ENCODE results near the gene BMPR1A. TPM values are rescaled to one million over a fixed set of nuclear protein-coding genes. Genes with fewer than 3 reads are reported as not detected.

The BMPR1A gene
- total and polyA plus RNA-seq, 2 experiments from 2014 or later: 16.5 to 41.7 TPM

- H3K4me2 ChIP-seq (ENCODE audit: unreplicated experiment): no peak overlapping the region
- in situ Hi-C loops (cut with MboI): no loop called here
- DNase-seq: peak; percentile 30
- H3K36me3 ChIP-seq (ENCODE audit: low read depth): no peaks in the 10 kb centered on the region
- H2AFZ ChIP-seq: no peak overlapping the region
- H3K9me3 ChIP-seq (ENCODE audit: low read depth): no peaks in the 10 kb centered on the region
- H3K4me1 ChIP-seq (ENCODE audit: insufficient read depth): peaks cover 24% of the 10 kb centered on the region
- H3K9me2 ChIP-seq (ENCODE audit: insufficient read depth): no peaks in the 10 kb centered on the region
- WGBS, 2 experiments (ENCODE audit: low coverage in 1 of 2, low lambda C conversion rate in 2 of 2, missing lambda C conversion rate in 2 of 2): 48 to 54% methylated on average over 5 of the region's 5 CpGs
- no peaks in the 10 kb centered on the region for H3K27me3 ChIP-seq (replicated peaks; ENCODE audit: insufficient read depth)
- H3K79me2 ChIP-seq (ENCODE audit: insufficient read depth): peaks cover 99% of the 10 kb centered on the region
- no peak overlapping the region for H3K9ac ChIP-seq
- H3K4me3 ChIP-seq: no peak overlapping the region
- H3F3A ChIP-seq (ENCODE audit: insufficient read depth): peaks cover 23% of the 10 kb centered on the region
- peaks cover 13% of the 10 kb centered on the region; the same call in 1 of the 2 replicates for H4K20me1 ChIP-seq (ENCODE audit: insufficient read depth)
- peak overlapping the region; percentile 9; the same call in 1 of the 2 replicates for H3K27ac ChIP-seq
- no peak for TF ChIP-seq EZH2phosphoT487 (IDR thresholded peaks at IDR 0.05; ENCODE audit: insufficient read depth, low read depth)
- no peak for TF ChIP-seq EZH2 (IDR thresholded peaks at IDR 0.05; ENCODE audit: insufficient read depth, poor library complexity, severe bottlenecking)
Observed at GRCh38 chr10:86779220-86780017, 23.0 kb downstream of the BMPR1A start.

- H3K4me3 ChIP-seq: no peak overlapping the region
- peaks cover 13% of the 10 kb centered on the region; the same call in 1 of the 2 replicates for H4K20me1 ChIP-seq (ENCODE audit: insufficient read depth)
- H3F3A ChIP-seq (ENCODE audit: insufficient read depth): 0 out of 2 replicates have a peak, but pooled peaks cover 7% of the 10 kb centered on the region
- H3K9me3 ChIP-seq (ENCODE audit: low read depth): no peaks in the 10 kb centered on the region
- H3K79me2 ChIP-seq (ENCODE audit: insufficient read depth): peaks cover 100% of the 10 kb centered on the region
- no peaks in the 10 kb centered on the region for H3K27me3 ChIP-seq (replicated peaks; ENCODE audit: insufficient read depth)
- no peaks in the 10 kb centered on the region for H3K36me3 ChIP-seq (ENCODE audit: low read depth)
- H3K9me2 ChIP-seq (ENCODE audit: insufficient read depth): no peaks in the 10 kb centered on the region
- TF ChIP-seq EZH2 (IDR thresholded peaks at IDR 0.05; ENCODE audit: insufficient read depth, poor library complexity, severe bottlenecking): no peak
- TF ChIP-seq EZH2phosphoT487 (IDR thresholded peaks at IDR 0.05; ENCODE audit: insufficient read depth, low read depth): no peak
- H3K4me2 ChIP-seq (ENCODE audit: unreplicated experiment): no peak overlapping the region
- H2AFZ ChIP-seq: no peak overlapping the region
- no peak overlapping the region for H3K9ac ChIP-seq
- H3K27ac ChIP-seq: no peak overlapping the region
- in situ Hi-C loops (cut with MboI): no loop called here
- H3K4me1 ChIP-seq (ENCODE audit: insufficient read depth): peaks cover 18% of the 10 kb centered on the region
- DNase-seq: no peak
- 100% methylated on average over 1 of the region's 1 CpG for WGBS, 2 experiments (ENCODE audit: low coverage in 1 of 2, low lambda C conversion rate in 2 of 2, missing lambda C conversion rate in 2 of 2)
Observed at GRCh38 chr10:86782701-86783418, 26.4 kb downstream of the BMPR1A start.

- H3K4me1 ChIP-seq (ENCODE audit: insufficient read depth): peaks cover 10% of the 10 kb centered on the region; the same call in 1 of the 2 replicates
- in situ Hi-C loops (cut with MboI): no loop called here
- H3K27me3 ChIP-seq (replicated peaks; ENCODE audit: insufficient read depth): no peaks in the 10 kb centered on the region
- H3K9me2 ChIP-seq (ENCODE audit: insufficient read depth): no peaks in the 10 kb centered on the region
- 86 to 87% methylated on average over 4 of the region's 4 CpGs for WGBS, 2 experiments (ENCODE audit: low coverage in 1 of 2, low lambda C conversion rate in 2 of 2, missing lambda C conversion rate in 2 of 2)
- no peak overlapping the region for H3K4me3 ChIP-seq
- no peak overlapping the region for H2AFZ ChIP-seq
- no peaks in the 10 kb centered on the region for H3K9me3 ChIP-seq (ENCODE audit: low read depth)
- no peak overlapping the region for H3K4me2 ChIP-seq (ENCODE audit: unreplicated experiment)
- TF ChIP-seq EZH2phosphoT487 (IDR thresholded peaks at IDR 0.05; ENCODE audit: insufficient read depth, low read depth): no peak
- no peak for TF ChIP-seq EZH2 (IDR thresholded peaks at IDR 0.05; ENCODE audit: insufficient read depth, poor library complexity, severe bottlenecking)
- DNase-seq: no peak
- H3F3A ChIP-seq (ENCODE audit: insufficient read depth): no peaks in the 10 kb centered on the region
- H3K79me2 ChIP-seq (ENCODE audit: insufficient read depth): peaks cover 98% of the 10 kb centered on the region
- no peaks in the 10 kb centered on the region for H3K36me3 ChIP-seq (ENCODE audit: low read depth)
- H3K9ac ChIP-seq: no peak overlapping the region
- peaks cover 8% of the 10 kb centered on the region; the same call in 1 of the 2 replicates for H4K20me1 ChIP-seq (ENCODE audit: insufficient read depth)
- H3K27ac ChIP-seq: no peak overlapping the region
Observed at GRCh38 chr10:86785037-86785436, 28.6 kb downstream of the BMPR1A start.

GRCh38 chr10:86785968-86786367 is 29.5 kb downstream of the BMPR1A start:
- Histone ChIP-seq H3K36me3 (ENCODE audit: low read depth) (no peaks in the 10 kb centered on the region), H2AFZ (no peak overlapping the region), H3K27ac (0 out of 2 replicates have a peak overlapping the region, but pooled peaks have one; percentile 0), H3K4me3 (no peak overlapping the region), H3K27me3 (replicated peaks; ENCODE audit: insufficient read depth) (no peaks in the 10 kb centered on the region), H4K20me1 (ENCODE audit: insufficient read depth) (peaks cover 8% of the 10 kb centered on the region; the same call in 1 of the 2 replicates), H3K9ac (no peak overlapping the region), H3K9me3 (ENCODE audit: low read depth) (no peaks in the 10 kb centered on the region), H3K9me2 (ENCODE audit: insufficient read depth) (no peaks in the 10 kb centered on the region), H3F3A (ENCODE audit: insufficient read depth) (no peaks in the 10 kb centered on the region), H3K4me1 (ENCODE audit: insufficient read depth) (peaks cover 10% of the 10 kb centered on the region; the same call in 1 of the 2 replicates), H3K79me2 (ENCODE audit: insufficient read depth) (peaks cover 98% of the 10 kb centered on the region), H3K4me2 (ENCODE audit: unreplicated experiment) (peak overlapping the region; percentile 3)
- DNase-seq: no peak
- TF ChIP-seq EZH2 (IDR thresholded peaks at IDR 0.05; ENCODE audit: insufficient read depth, poor library complexity, severe bottlenecking) (no peak), EZH2phosphoT487 (IDR thresholded peaks at IDR 0.05; ENCODE audit: insufficient read depth, low read depth) (no peak)
- 61 to 68% methylated on average over 5 of the region's 5 CpGs for WGBS, 2 experiments (ENCODE audit: low coverage in 1 of 2, low lambda C conversion rate in 2 of 2, missing lambda C conversion rate in 2 of 2)
- in situ Hi-C loops (cut with MboI): no loop called here

All from GM23248 (cell line).